KMS-11 (cell line): ENCODE measurements around the gene ELF1.
"Not testable (repeated sequence)": the region's sequence is repeated elsewhere in the genome, so short reads cannot be mapped to it uniquely, and the experiment has no call there.

Experiments
- H2AFZ ChIP-seq: fragments of 200-600 bp; sonication (generic); 2 replicates; pipeline ENCODE4 v1.6.1; 2016; ENCODE audit warnings: antibody characterized with exemption, mixed run types, low read depth
- H3K27ac ChIP-seq: fragments of 200-600 bp; sonication (generic); 2 replicates; pipeline ENCODE4 v1.6.1; 2016; ENCODE audit warnings: mild to moderate bottlenecking, mixed run types
- H3K27me3 ChIP-seq: fragments of 200-600 bp; sonication (generic); 2 replicates; pipeline ENCODE4 v1.6.1; 2017; ENCODE audit warnings: mild to moderate bottlenecking, low read depth, mixed run types, moderate library complexity; ENCODE audit not compliant: insufficient read depth
- H3K36me3 ChIP-seq: fragments of 200-600 bp; sonication (generic); 2 replicates; pipeline ENCODE4 v1.6.1; 2017; ENCODE audit warnings: mild to moderate bottlenecking, mixed run types; ENCODE audit not compliant: insufficient read depth
- H3K4me1 ChIP-seq: fragments of 200-600 bp; sonication (generic); 2 replicates; pipeline ENCODE4 v1.6.1; 2016; ENCODE audit warnings: mild to moderate bottlenecking, low read depth, mixed run types; ENCODE audit not compliant: poor library complexity, severe bottlenecking
- H3K4me2 ChIP-seq: fragments of 200-600 bp; sonication (generic); 2 replicates; pipeline ENCODE4 v1.7.0; 2016; ENCODE audit warnings: mild to moderate bottlenecking, mixed run types
- H3K4me3 ChIP-seq: fragments of 200-600 bp; sonication (generic); IDR thresholded peaks from 2 replicates; pipeline ENCODE4 v1.6.1; 2017; ENCODE audit warnings: low read depth, low read length, mixed read lengths; ENCODE audit not compliant: insufficient read depth
- H3K79me2 ChIP-seq: fragments of 200-600 bp; sonication (generic); 2 replicates; pipeline ENCODE4 v1.6.1; 2016; ENCODE audit warnings: low read depth, mixed run types; ENCODE audit not compliant: insufficient read depth
- H3K9ac ChIP-seq: fragments of 200-600 bp; sonication (generic); 2 replicates; pipeline ENCODE4 v1.6.1; 2016; ENCODE audit warnings: mild to moderate bottlenecking, mixed run types
- H4K20me1 ChIP-seq: fragments of 200-600 bp; sonication (generic); 2 replicates; pipeline ENCODE4 v1.6.1; 2016; ENCODE audit warnings: mild to moderate bottlenecking, mixed run types; ENCODE audit not compliant: insufficient read depth
- TF ChIP-seq, protein P1 (sequence below): fragments of 200-600 bp; sonication (generic); conservative IDR thresholded peaks from 2 replicates; pipeline ENCODE4 v1.6.1; 2017; ENCODE audit warnings: low read depth, mild to moderate bottlenecking, antibody characterized with exemption, low read length, moderate library complexity, mixed read lengths

Gene ELF1

DNA sequence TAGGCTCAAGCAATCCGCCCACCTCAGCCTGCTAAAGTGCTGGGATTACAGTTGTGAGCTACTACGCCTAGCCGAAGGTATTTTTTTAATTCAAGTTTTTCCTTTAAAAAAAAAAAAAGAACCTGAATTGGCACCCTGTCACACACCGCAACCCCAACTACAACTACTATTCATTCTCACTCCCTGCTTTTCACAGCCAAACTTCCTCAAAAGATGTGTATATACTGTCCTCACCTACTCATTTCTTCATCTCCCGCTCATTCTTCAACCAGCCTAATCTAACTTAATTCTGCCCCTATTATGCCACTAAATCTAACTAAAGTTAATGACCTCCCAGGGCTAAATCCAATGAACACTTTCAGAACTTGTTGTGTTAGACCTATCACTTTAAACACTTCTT, 29.5 kb upstream of the ELF1 start:
- no peak overlapping the region for H3K4me2 ChIP-seq
- H3K36me3 ChIP-seq: no peaks in the 10 kb centered on the region
- no peaks in the 10 kb centered on the region for H3K27me3 ChIP-seq
- peaks cover 39% of the 10 kb centered on the region for H3K79me2 ChIP-seq
- H3K27ac ChIP-seq: no peak overlapping the region
- TF ChIP-seq, protein P1, sequence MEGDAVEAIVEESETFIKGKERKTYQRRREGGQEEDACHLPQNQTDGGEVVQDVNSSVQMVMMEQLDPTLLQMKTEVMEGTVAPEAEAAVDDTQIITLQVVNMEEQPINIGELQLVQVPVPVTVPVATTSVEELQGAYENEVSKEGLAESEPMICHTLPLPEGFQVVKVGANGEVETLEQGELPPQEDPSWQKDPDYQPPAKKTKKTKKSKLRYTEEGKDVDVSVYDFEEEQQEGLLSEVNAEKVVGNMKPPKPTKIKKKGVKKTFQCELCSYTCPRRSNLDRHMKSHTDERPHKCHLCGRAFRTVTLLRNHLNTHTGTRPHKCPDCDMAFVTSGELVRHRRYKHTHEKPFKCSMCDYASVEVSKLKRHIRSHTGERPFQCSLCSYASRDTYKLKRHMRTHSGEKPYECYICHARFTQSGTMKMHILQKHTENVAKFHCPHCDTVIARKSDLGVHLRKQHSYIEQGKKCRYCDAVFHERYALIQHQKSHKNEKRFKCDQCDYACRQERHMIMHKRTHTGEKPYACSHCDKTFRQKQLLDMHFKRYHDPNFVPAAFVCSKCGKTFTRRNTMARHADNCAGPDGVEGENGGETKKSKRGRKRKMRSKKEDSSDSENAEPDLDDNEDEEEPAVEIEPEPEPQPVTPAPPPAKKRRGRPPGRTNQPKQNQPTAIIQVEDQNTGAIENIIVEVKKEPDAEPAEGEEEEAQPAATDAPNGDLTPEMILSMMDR: no peak
- H3K4me1 ChIP-seq: peaks cover 10% of the 10 kb centered on the region
- H3K9ac ChIP-seq: no peak overlapping the region
- no peaks in the 10 kb centered on the region for H4K20me1 ChIP-seq
- H3K4me3 ChIP-seq: no peak overlapping the region
- H2AFZ ChIP-seq: no peak overlapping the region

- not testable (repeated sequence) for H3K27me3 ChIP-seq, H3K4me3 ChIP-seq, H3K36me3 ChIP-seq, H3K4me2 ChIP-seq, H3K4me1 ChIP-seq, H3K9ac ChIP-seq, H3K79me2 ChIP-seq, H3K27ac ChIP-seq, H4K20me1 ChIP-seq, H2AFZ ChIP-seq
These were observed 23.3 kb upstream of the ELF1 start for GRCh38 chr13:41042419-41042818.

GRCh38 chr13:41040584-41041334, 21.6 kb upstream of the ELF1 start:
- Histone ChIP-seq H3K27me3 (no peaks in the 10 kb centered on the region), H3K27ac (no peak overlapping the region), H3K79me2 (peaks cover 13% of the 10 kb centered on the region; the same call in 1 of the 2 replicates), H3K9ac (no peak overlapping the region), H3K36me3 (no peaks in the 10 kb centered on the region), H2AFZ (no peak overlapping the region), H3K4me1 (no peaks in the 10 kb centered on the region), H3K4me2 (no peak overlapping the region), H3K4me3 (no peak overlapping the region), H4K20me1 (no peaks in the 10 kb centered on the region)
- TF ChIP-seq, protein P1: no peak

- Histone ChIP-seq H3K79me2 (peaks cover 13% of the 10 kb centered on the region; the same call in 1 of the 2 replicates), H3K4me1 (no peaks in the 10 kb centered on the region), H3K27ac (no peak overlapping the region), H3K27me3 (no peaks in the 10 kb centered on the region), H3K9ac (no peak overlapping the region), H3K36me3 (no peaks in the 10 kb centered on the region), H2AFZ (no peak overlapping the region), H3K4me3 (no peak overlapping the region), H3K4me2 (no peak overlapping the region), H4K20me1 (no peaks in the 10 kb centered on the region)
- TF ChIP-seq, protein P1: no peak
These were observed 20.6 kb upstream of the ELF1 start for GRCh38 chr13:41039746-41040145.

- not testable (repeated sequence) for H2AFZ ChIP-seq, H3K4me1 ChIP-seq
These were observed 17.4 kb upstream of the ELF1 start for GRCh38 chr13:41036557-41036956.

More at GRCh38 chr13:41036557-41036956, 17.4 kb upstream of the ELF1 start:
- not testable (repeated sequence) for H3K4me2 ChIP-seq, H3K27ac ChIP-seq, H3K36me3 ChIP-seq, H3K27me3 ChIP-seq, H3K4me3 ChIP-seq, H4K20me1 ChIP-seq, H3K9ac ChIP-seq
- H3K79me2 ChIP-seq: peaks cover 20% of the 10 kb centered on the region; the same call in 1 of the 2 replicates
